Peyer's patch (tissue), 4 donors: ENCODE results near the gene RICTOR. TPM values are rescaled to one million over a fixed set of nuclear protein-coding genes. Genes with fewer than 3 reads are reported as not detected.

Experiments
- DNase-seq, 3 donors: peaks; one replicate each; pipeline ENCODE4 v3.0.0-alpha.2; 2017 to 2019
- H3K27ac ChIP-seq, 4 donors: fragments of 200-600 bp; sonication (generic); one replicate each; pipeline ENCODE4 v1.5.1; 2016 to 2019
- H3K27me3 ChIP-seq, 2 donors: fragments of 200-600 bp; sonication (generic); one replicate each; pipeline ENCODE4 v1.5.1; 2019
- H3K36me3 ChIP-seq, 3 donors: fragments of 200-600 bp; sonication (generic); one replicate each; pipeline ENCODE4 v1.5.1; 2016 to 2019
- H3K4me1 ChIP-seq, 4 donors: fragments of 200-600 bp; sonication (generic); one replicate each; pipeline ENCODE4 v1.5.1; 2016 to 2019
- H3K4me3 ChIP-seq, 4 donors: fragments of 200-600 bp; sonication (generic); 1 replicate in 3 of 4; 2 replicates in 1 of 4; pipeline ENCODE4 v1.5.1; 2016 to 2019; ENCODE audit warnings: mild to moderate bottlenecking in 1 of 4
- H3K9me3 ChIP-seq, 4 donors: fragments of 200-600 bp; sonication (generic); one replicate each; pipeline ENCODE4 v1.5.1; 2016 to 2019; ENCODE audit warnings: mild to moderate bottlenecking in 1 of 4
- CTCF ChIP-seq, 6 experiments: fragments of 450-650 bp in 4 of 6; fragments of 200-600 bp in 2 of 6; sonication (generic) in 1 of 6; IDR thresholded peaks; one replicate each; pipeline ENCODE4 v1.5.1; 2017 to 2019; ENCODE audit warnings: antibody characterized with exemption in 6 of 6, mild to moderate bottlenecking in 3 of 6, moderate library complexity in 1 of 6
- POLR2A ChIP-seq, 2 donors: fragments of 450-650 bp; IDR thresholded peaks; one replicate each; pipeline ENCODE4 v1.5.1; 2017; ENCODE audit warnings: antibody characterized with exemption in 2 of 2, mild to moderate bottlenecking in 2 of 2, moderate library complexity in 2 of 2
- total RNA-seq, 4 donors: library from RNA; depleted of rRNA; stranded (reverse); fragments of >200 nt; gene quantifications; one replicate each; pipeline ENCODE4 v1.1.0, GENCODE V29; 2016

The RICTOR gene
- total RNA-seq, 4 donors from 2014 or later: 27.0 to 48.7 (median 33.5) TPM

GRCh38 chr5:38968665-38969064, 105.5 kb downstream of the RICTOR start:
- no peak for DNase-seq
- Histone ChIP-seq H3K9me3 (no peaks in the 10 kb centered on the region), H3K4me3 (no peak overlapping the region), H3K36me3 (peaks cover 0 to 41% (median 0%) of the 10 kb centered on the region in 3 donors), H3K27me3 (no peaks in the 10 kb centered on the region), H3K4me1 (no peaks in the 10 kb centered on the region), H3K27ac (no peak overlapping the region)
- TF ChIP-seq POLR2A (IDR thresholded peaks at IDR 0.05) (no peak), CTCF (IDR thresholded peaks at IDR 0.05) (no peak)

- Histone ChIP-seq H3K4me1 (no peaks in the 10 kb centered on the region), H3K9me3 (no peaks in the 10 kb centered on the region), H3K27me3 (no peaks in the 10 kb centered on the region), H3K36me3 (peaks cover 0 to 70% (median 0%) of the 10 kb centered on the region in 3 donors), H3K4me3 (no peak overlapping the region), H3K27ac (no peak overlapping the region)
- DNase-seq: no peak
- no peak for TF ChIP-seq CTCF (IDR thresholded peaks at IDR 0.05)
- no peak for TF ChIP-seq POLR2A (IDR thresholded peaks at IDR 0.05)
Observed at GRCh38 chr5:38961691-38962090, 112.5 kb downstream of the RICTOR start.

- peaks cover 0 to 84% (median 3%) of the 10 kb centered on the region in 3 donors for H3K36me3 ChIP-seq
- TF ChIP-seq POLR2A (IDR thresholded peaks at IDR 0.05): no peak
- no peak for TF ChIP-seq CTCF (IDR thresholded peaks at IDR 0.05)
- no peak overlapping the region for H3K27ac ChIP-seq
Observed at GRCh38 chr5:38953426-38954012, 120.7 kb downstream of the RICTOR start.

GRCh38 chr5:38948501-38948900, 125.7 kb downstream of the RICTOR start:
- DNase-seq: no peak
- Histone ChIP-seq H3K9me3 (no peaks in the 10 kb centered on the region), H3K4me3 (no peak overlapping the region), H3K27me3 (no peaks in the 10 kb centered on the region), H3K4me1 (no peaks in the 10 kb centered on the region), H3K27ac (no peak overlapping the region), H3K36me3 (peaks cover 0 to 88% (median 0%) of the 10 kb centered on the region in 3 donors)
- no peak for TF ChIP-seq POLR2A (IDR thresholded peaks at IDR 0.05)
- TF ChIP-seq CTCF (IDR thresholded peaks at IDR 0.05): no peak

More at GRCh38 chr5:38953426-38954012, 120.7 kb downstream of the RICTOR start:
- H3K9me3 ChIP-seq: no peaks in the 10 kb centered on the region
- H3K4me3 ChIP-seq: no peak overlapping the region
- H3K4me1 ChIP-seq: no peaks in the 10 kb centered on the region
- no peaks in the 10 kb centered on the region for H3K27me3 ChIP-seq
- DNase-seq: no peak

- H3K36me3 ChIP-seq: peaks cover 0 to 72% (median 0%) of the 10 kb centered on the region in 3 donors
- H3K27ac ChIP-seq: no peak overlapping the region
- H3K4me3 ChIP-seq: no peak overlapping the region
- H3K27me3 ChIP-seq: no peaks in the 10 kb centered on the region
- TF ChIP-seq CTCF (IDR thresholded peaks at IDR 0.05) (no peak), POLR2A (IDR thresholded peaks at IDR 0.05) (no peak)
- H3K4me1 ChIP-seq: no peaks in the 10 kb centered on the region
- H3K9me3 ChIP-seq: no peaks in the 10 kb centered on the region
- DNase-seq: no peak
Observed at GRCh38 chr5:38944282-38944681, 129.9 kb downstream of the RICTOR start.
